ENCODE results near the gene COX6A1. TPM values are rescaled to one million over a fixed set of nuclear protein-coding genes. Genes with fewer than 3 reads are reported as not detected.

Gene COX6A1
- total and polyA plus RNA-seq, 2 of the 13 experiments (the other 11 are each of a cell fraction or from before 2014, with no cell fraction given), result 542 to 673 TPM

GRCh38 chr12:120397824-120398540 lies 39.9 kb upstream of the COX6A1 start:
- 40% methylated on average over 25 of the region's 33 CpGs for WGBS (ENCODE audit: low lambda C conversion rate)
- FAIRE-seq (no peak), DNase-seq (ENCODE audit: low spot score) (no peak), ATAC-seq (peak; percentile 24; the same call in 1 of the 3 replicates)
- ChIA-PET CTCF (ENCODE audit: low intra/inter-chr PET ratio, low total read pairs) (no interaction called here), POLR2A (no interaction called here)
- Histone ChIP-seq H3K4me1 (ENCODE audit: insufficient read depth, low read length) (peaks cover 12% of the 10 kb centered on the region), H3K9me3 (ENCODE audit: low read length) (no peaks in the 10 kb centered on the region), H3K4me2 (ENCODE audit: low read depth, low read length) (no peak overlapping the region), H2AFZ (ENCODE audit: low read length) (no peak overlapping the region), H4K20me1 (ENCODE audit: insufficient read depth, low read length) (no peaks in the 10 kb centered on the region), H3K79me2 (ENCODE audit: insufficient read depth, low read length) (no peaks in the 10 kb centered on the region), H3K9ac (ENCODE audit: insufficient read depth, low read depth, low read length) (no peak overlapping the region), H3K36me3 (replicated peaks in 1 of 2; ENCODE audit: control insufficient read depth in 1 of 2, insufficient read depth in 2 of 2, low read length in 2 of 2) (no peaks in the 10 kb centered on the region), H3K27me3 (ENCODE audit: control insufficient read depth in 1 of 2, insufficient read depth in 2 of 2, low read length in 2 of 2) (peaks cover 2 to 20% of the 10 kb centered on the region in 2 experiments; a peak in 4 of 5 replicates), H3K27ac (ENCODE audit: extremely low read length, insufficient read depth, low read length) (no peak overlapping the region), H3K4me3 (replicated peaks in 1 of 3; ENCODE audit: insufficient read depth in 1 of 3, low read depth in 2 of 3, low read length in 3 of 3) (no peak overlapping the region)
- in situ Hi-C loops (cut with HindIII; ENCODE audit: extremely low pct_ligation_motif_present, low pct_unique_long_range_greater_than_20kb) (no loop called here), intact Hi-C loops (cut with micrococcal nuclease; ENCODE audit: unreplicated experiment) (no loop called here)
- no peak for TF ChIP-seq SIX1 (CRISPR knock-in tag; IDR thresholded peaks at IDR 0.05; ENCODE audit: borderline replicate concordance)
- no peak for TF ChIP-seq JARID2 (CRISPR knock-in tag; IDR thresholded peaks at IDR 0.05; ENCODE audit: insufficient replicate concordance)
- no peak for TF ChIP-seq ZNF142 (CRISPR knock-in tag; IDR thresholded peaks at IDR 0.05)
- TF ChIP-seq SP140L (CRISPR knock-in tag; IDR thresholded peaks at IDR 0.05; ENCODE audit: borderline replicate concordance), result no peak
- no peak for TF ChIP-seq ZNF333 (CRISPR knock-in tag; IDR thresholded peaks at IDR 0.05; ENCODE audit: borderline replicate concordance)
- TF ChIP-seq ATRX (CRISPR knock-in tag; IDR thresholded peaks at IDR 0.05; ENCODE audit: borderline replicate concordance), result no peak
- TF ChIP-seq CREM (IDR thresholded peaks at IDR 0.05), result no peak
- no peak for TF ChIP-seq CREM (CRISPR knock-in tag; IDR thresholded peaks at IDR 0.05)
- no peak for TF ChIP-seq DMAP1 (CRISPR knock-in tag; IDR thresholded peaks at IDR 0.05)
- TF ChIP-seq GPBP1L1 (CRISPR knock-in tag; IDR thresholded peaks at IDR 0.05), result no peak
- BruUV-seq (replicated peaks), result no TSS peak

Measured in HepG2 (cell line).